WI38 (cell line): Measurements from ENCODE around the gene MRNIP.

Source experiments
- H3K4me3 ChIP-seq: 2 replicates; pipeline ENCODE4 v1.5.1; 2011; ENCODE audit warnings: low read depth, mild to moderate bottlenecking, control low read depth, low read length
- TF ChIP-seq, protein P1 (sequence below): IDR thresholded peaks from 2 replicates; pipeline ENCODE4 v1.5.1; 2012; ENCODE audit warnings: low read depth, mild to moderate bottlenecking, control low read depth, low read length

The MRNIP gene

DNA sequence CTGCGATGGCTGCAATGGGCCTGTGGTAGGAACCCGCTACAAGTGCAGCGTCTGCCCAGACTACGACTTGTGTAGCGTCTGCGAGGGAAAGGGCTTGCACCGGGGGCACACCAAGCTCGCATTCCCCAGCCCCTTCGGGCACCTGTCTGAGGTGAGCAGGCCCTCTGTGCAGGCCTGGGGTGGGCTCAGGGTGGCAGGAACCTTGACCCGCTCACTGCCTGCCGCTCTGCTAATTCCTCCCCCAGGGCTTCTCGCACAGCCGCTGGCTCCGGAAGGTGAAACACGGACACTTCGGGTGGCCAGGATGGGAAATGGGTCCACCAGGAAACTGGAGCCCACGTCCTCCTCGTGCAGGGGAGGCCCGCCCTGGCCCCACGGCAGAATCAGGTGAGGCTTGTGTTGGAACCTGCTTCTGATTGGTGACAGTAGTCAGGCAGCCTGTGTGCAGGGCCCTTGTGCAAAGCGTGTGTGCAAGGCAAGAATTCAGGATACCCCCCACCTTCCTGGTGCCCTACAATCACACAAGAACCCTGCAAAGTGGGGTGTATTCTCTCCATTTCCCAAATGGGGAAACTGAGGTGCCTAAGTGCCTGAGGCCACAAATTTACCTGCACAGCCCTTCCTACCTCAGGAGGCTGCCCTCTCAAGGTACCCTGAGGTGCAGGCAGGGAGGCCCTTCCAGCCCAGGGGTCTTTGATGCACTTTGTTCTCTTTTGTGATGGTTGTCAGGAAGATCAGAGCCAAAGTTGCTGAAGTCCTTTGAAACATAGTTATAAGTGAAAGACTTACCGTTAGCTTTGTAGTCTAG lies 34.5 kb downstream of the MRNIP start:
- peak overlapping the region; percentile 35 for H3K4me3 ChIP-seq
- TF ChIP-seq, protein P1, sequence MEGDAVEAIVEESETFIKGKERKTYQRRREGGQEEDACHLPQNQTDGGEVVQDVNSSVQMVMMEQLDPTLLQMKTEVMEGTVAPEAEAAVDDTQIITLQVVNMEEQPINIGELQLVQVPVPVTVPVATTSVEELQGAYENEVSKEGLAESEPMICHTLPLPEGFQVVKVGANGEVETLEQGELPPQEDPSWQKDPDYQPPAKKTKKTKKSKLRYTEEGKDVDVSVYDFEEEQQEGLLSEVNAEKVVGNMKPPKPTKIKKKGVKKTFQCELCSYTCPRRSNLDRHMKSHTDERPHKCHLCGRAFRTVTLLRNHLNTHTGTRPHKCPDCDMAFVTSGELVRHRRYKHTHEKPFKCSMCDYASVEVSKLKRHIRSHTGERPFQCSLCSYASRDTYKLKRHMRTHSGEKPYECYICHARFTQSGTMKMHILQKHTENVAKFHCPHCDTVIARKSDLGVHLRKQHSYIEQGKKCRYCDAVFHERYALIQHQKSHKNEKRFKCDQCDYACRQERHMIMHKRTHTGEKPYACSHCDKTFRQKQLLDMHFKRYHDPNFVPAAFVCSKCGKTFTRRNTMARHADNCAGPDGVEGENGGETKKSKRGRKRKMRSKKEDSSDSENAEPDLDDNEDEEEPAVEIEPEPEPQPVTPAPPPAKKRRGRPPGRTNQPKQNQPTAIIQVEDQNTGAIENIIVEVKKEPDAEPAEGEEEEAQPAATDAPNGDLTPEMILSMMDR: no peak

DNA sequence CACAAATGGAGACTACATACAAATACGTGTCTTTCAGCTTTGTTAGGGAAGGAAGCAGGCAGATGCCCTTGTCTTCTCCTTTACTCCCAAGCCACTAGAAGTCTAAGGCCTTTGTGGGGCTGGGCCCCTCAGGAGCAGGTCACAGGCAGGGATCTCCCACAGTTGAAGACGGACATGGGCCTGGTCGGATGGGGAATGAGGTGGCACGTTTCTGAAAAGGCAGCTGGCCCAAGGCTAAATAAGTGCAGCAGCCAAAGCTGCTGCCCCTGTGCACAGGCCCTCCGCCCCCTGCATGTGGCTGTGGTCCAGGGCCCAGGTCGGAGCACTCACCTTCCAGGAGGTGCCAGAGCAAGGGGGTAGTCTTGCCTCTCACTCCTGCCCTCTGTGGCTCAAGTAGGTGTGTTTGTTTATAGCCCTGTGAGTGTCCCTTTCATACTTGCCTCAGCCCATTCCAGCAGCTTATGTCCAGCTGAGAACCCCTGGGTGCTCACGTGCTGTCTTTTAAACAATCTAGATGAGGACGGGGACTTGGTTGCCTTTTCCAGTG lies 36.1 kb downstream of the MRNIP start:
- TF ChIP-seq, protein P1: no peak
- H3K4me3 ChIP-seq: peak overlapping the region; percentile 98

- peak overlapping the region; percentile 98 for H3K4me3 ChIP-seq
- TF ChIP-seq, protein P1: no peak
These were observed 36.6 kb downstream of the MRNIP start for GRCh38 chr5:179822059-179822432.

DNA sequence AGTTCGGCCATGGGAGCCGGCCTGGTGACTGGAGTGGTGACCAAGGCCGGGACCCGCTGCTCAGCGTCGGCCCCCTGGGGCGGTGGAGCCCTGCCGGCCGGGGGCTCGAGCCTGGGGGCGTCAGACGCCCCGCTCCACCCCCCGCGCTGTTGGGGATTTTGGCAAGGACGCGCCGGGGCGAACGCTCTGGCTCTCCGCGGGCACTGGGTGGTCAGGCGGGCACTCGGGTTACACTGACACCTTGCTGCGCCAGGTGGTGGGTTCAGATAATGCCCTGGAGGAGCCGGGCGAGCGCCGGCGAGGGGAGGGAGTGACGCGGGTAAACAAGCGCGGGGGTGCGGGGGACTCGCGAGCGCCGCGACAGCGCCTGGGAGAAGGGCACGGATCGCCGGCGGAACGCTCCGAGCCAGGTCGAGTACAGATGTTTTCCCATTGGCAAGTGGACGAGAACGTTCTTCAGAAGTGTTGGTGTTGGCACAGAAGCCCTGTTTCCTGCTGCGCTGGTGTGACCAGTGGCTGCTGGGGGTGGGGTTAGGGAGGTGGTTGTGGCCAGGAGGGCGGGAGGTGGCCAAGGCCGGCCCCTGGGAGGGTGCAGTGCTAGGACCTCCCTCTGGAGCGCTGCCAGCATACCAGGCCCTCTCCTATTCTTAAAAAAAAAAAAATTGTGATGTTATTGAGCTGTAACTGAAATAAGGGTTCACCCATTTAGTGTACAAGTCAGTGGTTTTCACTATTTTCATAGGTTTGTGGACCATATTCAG lies 37.1 kb downstream of the MRNIP start:
- peak overlapping the region; percentile 98 for H3K4me3 ChIP-seq
- TF ChIP-seq, protein P1: no peak

- TF ChIP-seq, protein P1: no peak
- peak within 1 kb of the TSS; percentile 98 for H3K4me3 ChIP-seq
These were observed 37.9 kb downstream of the MRNIP start, which contains the start of gene SQSTM1 for GRCh38 chr5:179820483-179821297. TSS of gene SQSTM1 (plus strand) at chr5:179820905. CDS start at chr5:179820937, 32 bp downstream.

DNA sequence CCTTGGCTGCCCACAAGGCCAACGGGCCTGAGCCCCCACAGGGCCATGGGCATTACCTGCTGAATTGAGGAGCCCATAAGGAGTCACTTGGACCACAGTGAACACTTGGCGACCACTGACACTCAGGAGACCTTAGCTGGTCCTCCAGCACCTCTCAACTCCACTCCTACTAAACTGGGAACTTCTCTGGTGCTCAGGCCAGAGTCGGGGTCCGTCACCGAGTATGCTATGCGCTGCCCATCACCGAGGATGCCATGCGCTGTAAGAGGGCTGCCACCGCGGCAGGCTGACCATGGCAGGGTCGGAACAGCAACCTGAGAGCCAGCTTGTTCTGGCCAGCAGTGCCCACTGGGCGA lies 38.5 kb downstream of the MRNIP start:
- TF ChIP-seq, protein P1: no peak

More for the DNA sequence above, 38.5 kb downstream of the MRNIP start:
- peak overlapping the region; percentile 98 for H3K4me3 ChIP-seq
